SH-SY5Y (cell line): ENCODE measurements around the gene ADAMTS8.

Experiments
- GATA2 ChIP-seq: IDR thresholded peaks from 2 replicates; pipeline ENCODE4 v1.6.1; 2011; ENCODE audit warnings: mild to moderate bottlenecking, low read depth, low read length
- GATA3 ChIP-seq: IDR thresholded peaks from 2 replicates; pipeline ENCODE4 v1.6.1; 2011; ENCODE audit warnings: low read depth, mild to moderate bottlenecking, low read length, moderate library complexity

The ADAMTS8 gene

GRCh38 chr11:130409594-130410388 lies 18.6 kb downstream of the ADAMTS8 start:
- TF ChIP-seq GATA2 (no peak), GATA3 (no peak)

DNA sequence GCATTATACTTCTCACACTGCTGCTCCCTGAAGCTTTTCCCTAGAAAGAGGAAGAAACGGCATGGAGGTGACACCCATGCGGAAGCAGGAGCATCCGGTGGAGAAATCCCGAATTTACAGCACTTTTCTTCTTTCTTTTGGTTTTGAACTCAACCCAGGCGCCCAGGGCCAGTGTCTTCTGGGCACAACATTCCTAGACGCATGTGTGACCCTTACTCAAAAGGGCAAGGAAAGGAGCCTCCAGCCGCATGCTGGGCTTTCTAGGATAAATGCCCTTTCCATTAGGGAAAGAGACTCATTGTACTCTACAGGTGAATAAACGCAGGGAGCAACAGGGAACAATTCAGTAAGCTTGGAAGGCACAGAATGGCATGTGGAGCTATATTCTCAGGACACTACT lies 19.5 kb downstream of the ADAMTS8 start:
- TF ChIP-seq GATA3 (no peak), GATA2 (no peak)

DNA sequence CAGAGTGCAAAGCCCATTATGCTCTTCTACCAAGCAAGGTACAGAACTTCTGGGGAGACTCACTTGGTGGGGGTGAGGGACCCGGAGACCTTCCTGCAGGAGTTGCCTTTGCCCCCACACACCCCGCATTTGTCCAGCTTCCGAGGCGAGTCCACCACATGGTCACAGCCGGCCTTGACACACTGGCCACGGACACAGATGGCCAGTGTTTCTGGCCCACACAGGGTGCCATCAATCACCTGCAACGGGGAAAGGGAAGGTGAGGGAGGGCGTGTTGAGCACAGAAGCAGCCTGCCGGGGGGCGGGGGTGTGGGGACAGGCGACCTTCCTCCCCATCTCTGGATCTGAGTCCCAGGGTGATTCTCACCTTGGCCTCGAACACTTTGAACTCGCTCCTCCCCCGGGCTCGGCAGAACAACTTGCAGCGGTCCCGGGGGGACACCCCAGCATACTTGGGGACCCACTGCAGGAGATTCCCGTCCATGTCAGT lies 20.0 kb downstream of the ADAMTS8 start:
- TF ChIP-seq GATA3 (no peak), GATA2 (no peak)

- no peak for TF ChIP-seq GATA2
- TF ChIP-seq GATA3, result no peak
Observed at GRCh38 chr11:130407978-130408377, 20.4 kb downstream of the ADAMTS8 start.

- TF ChIP-seq GATA2 (no peak), GATA3 (no peak)
Observed at GRCh38 chr11:130405428-130405827, 23.0 kb downstream of the ADAMTS8 start.

- TF ChIP-seq GATA3, result no peak
- no peak for TF ChIP-seq GATA2
Observed at GRCh38 chr11:130404727-130405126, 23.7 kb downstream of the ADAMTS8 start.

GRCh38 chr11:130403967-130404366 lies 24.4 kb downstream of the ADAMTS8 start:
- TF ChIP-seq GATA2 (no peak), GATA3 (no peak)

GRCh38 chr11:130403271-130403804 lies 25.1 kb downstream of the ADAMTS8 start:
- TF ChIP-seq GATA2, result no peak
- no peak for TF ChIP-seq GATA3

GRCh38 chr11:130402570-130402969 lies 25.8 kb downstream of the ADAMTS8 start:
- no peak for TF ChIP-seq GATA2
- no peak for TF ChIP-seq GATA3

- TF ChIP-seq GATA2 (no peak), GATA3 (no peak)
Observed at GRCh38 chr11:130400781-130401483, 27.5 kb downstream of the ADAMTS8 start.

- TF ChIP-seq GATA3, result no peak
- TF ChIP-seq GATA2, result no peak
Observed at GRCh38 chr11:130399196-130399595, 29.2 kb downstream of the ADAMTS8 start.

DNA sequence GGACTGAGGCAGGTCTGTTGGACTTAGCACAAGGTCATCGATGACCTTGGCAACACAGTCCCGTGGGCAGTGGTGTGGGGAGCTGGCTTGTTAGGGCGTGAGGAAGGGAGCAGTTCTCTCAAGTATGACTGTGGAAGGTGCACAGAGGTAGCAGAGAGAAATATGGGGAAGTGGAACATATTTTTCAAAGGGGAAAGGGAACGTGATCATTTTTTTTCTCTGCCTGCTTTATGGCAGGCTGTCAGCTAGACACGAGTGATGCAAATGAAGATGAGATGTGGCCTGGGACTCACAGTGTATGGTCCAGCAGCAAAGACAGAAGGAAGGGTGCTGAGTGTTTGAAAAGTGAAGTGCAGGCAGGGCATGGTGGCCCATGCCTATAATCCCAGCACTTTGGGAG lies 30.6 kb downstream of the ADAMTS8 start:
- no peak for TF ChIP-seq GATA2
- no peak for TF ChIP-seq GATA3

- TF ChIP-seq GATA3, result no peak
- no peak for TF ChIP-seq GATA2
Observed at GRCh38 chr11:130396965-130397364, 31.4 kb downstream of the ADAMTS8 start.

DNA sequence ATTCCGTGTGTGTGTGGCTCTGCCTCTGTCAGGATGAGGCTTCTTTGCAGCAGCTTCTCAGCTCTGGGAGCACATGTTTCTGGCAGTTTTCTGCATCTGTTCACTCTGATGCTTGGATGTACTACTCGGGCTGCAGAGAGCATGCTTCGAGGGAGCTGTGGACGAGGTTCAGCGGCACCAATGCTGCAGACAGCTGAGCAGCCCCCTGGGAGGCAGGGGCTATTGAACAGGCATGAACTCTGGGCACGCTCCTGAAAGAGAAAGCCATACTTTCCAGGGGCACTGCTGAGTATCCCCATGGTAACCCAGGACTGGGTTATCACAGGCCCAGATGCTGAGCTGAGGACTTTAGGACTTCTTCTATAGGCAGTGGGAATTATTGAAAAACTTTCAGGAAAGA lies 33.8 kb downstream of the ADAMTS8 start:
- no peak for TF ChIP-seq GATA3
- no peak for TF ChIP-seq GATA2
